GM10847 (cell line): ENCODE measurements around the gene C3orf20.

Experiments used
- POLR2A ChIP-seq: IDR thresholded peaks from 2 replicates; pipeline ENCODE4 v1.6.1; 2011; ENCODE audit not compliant: insufficient read length; ENCODE audit errors: extremely low read depth

C3orf20 gene

DNA sequence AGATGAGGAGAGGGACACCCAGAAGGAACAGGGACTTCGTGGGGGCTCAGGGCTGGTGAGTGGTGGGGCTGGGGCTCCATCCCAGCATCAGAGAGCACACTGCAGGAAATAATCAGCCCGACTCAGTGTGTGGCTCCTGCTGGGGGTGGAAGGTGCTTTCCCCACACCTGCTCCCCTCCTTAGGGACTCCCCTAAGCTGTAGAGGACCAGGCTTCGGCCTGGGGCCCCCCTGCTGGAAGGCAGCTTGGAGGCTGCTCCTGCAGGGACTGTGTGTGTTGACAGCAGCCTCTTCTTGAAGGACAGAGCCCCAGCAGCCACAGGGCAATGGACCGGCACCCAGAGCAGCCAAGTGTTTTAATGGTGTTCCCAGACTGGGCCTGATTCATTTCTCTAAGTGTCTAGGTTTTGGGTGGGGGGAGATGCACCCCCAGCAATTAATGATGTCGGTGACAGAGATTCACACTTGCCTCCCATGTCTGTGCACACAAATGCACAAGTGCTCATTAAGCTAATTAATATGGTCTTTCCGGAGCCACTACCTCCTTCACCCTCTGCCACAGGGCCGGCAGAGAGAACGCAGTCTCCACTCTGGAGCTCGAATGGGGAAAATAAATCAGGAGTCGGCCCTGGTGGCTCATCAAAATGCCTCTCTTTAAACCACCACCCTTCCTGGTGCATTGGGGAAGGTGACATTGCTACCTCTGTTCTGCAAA lies 126.9 kb downstream of the C3orf20 start:
- no peak for TF ChIP-seq POLR2A

DNA sequence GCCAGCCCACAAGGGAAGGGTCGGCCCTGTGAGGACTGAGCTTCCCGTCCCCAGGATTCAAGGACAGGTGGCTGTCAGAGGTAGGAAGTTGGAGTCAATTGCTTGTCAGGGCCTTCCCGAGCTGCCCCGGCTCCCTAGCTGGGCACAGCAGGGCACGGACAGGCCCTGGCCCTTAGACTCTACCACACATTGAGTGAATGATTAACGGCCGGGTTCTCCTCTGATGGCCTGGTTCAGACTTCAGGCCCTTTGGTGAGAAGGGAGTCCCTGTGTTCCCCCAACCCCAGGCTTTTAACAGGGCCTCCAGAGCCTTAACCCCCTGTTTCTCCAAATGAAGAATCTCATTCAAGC lies 127.4 kb downstream of the C3orf20 start:
- no peak for TF ChIP-seq POLR2A

DNA sequence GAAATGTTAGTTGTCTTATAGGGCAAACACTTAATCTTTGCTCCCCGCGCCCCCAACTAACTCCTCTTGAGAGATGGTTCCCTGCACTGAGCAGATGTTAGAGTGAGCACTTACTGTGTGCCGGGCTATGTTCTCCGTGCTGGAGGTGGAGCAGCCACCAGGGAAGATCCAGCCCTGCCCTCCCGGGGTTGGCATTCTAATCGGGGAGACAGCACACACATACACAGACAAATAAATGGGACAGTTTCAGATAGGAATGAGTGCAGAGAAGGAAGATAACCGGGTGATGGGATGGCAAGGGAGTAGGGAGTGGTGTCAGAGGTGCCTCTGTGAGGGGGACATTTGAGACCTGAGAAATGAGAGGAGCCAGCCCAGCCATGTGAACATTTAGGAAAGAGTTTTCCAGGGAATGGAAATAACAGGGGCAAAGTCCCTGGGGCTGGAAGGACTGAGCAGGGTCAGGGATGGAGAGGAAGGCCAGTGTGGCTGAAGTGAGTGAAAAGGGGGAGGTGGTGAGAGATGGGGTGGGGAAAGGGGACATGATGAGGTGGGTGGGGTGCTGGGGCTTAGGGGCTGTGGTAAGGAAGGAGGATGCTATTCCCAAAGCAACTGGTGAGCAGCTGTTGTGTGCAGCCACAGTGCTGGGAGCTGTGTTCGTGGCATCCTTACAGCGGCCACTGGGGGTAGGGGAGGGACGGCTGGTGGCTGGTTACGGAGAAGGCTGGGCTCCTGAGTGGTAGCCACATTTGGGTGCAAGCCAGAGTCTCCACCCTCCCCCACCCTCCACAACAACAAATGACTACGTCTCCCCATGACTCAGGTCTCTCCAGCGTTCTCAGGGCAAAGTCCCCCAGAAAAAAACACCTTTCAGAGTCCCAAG lies 128.4 kb downstream of the C3orf20 start:
- no peak for TF ChIP-seq POLR2A

DNA sequence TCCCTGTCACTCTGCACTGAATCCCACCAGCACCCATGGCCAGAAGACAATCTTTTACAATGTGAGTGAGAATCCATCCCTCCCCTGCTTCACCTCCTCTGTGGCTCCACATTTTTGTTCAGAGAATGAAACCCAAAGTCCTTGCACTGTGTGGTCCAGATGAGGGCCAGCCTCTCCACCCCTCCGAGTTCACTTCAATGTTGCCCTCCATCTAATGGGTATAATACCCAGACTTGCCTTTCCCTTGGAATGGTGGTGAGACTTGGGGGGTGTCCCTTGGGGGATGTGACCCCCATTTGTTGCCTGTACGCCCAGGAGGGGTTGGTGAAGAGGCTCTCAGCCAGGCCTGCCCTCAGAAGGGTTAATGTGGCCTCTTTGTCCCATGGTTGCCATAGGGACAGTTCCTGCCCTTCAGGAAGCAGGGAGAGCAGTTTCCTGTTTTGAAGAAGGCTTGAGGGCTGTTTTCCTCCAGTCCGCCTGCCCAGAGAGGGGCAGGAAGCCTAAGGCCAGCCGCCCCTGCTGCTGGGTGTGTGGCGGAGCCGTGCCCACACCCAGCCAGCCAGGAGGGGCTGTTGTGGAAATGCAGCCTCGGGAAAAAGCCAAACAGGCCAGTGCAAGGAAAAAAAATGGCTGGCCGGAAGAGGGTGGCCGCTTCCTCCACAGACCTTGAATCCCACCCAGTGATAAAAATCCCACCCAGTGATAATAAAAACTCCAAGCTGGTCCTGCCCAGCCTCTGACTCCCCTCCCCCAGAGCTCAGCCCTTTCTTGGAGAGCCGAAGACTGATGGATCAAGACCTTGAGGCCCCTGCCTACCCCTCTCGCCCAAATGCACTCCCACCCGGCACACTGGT lies 129.3 kb downstream of the C3orf20 start:
- no peak for TF ChIP-seq POLR2A

DNA sequence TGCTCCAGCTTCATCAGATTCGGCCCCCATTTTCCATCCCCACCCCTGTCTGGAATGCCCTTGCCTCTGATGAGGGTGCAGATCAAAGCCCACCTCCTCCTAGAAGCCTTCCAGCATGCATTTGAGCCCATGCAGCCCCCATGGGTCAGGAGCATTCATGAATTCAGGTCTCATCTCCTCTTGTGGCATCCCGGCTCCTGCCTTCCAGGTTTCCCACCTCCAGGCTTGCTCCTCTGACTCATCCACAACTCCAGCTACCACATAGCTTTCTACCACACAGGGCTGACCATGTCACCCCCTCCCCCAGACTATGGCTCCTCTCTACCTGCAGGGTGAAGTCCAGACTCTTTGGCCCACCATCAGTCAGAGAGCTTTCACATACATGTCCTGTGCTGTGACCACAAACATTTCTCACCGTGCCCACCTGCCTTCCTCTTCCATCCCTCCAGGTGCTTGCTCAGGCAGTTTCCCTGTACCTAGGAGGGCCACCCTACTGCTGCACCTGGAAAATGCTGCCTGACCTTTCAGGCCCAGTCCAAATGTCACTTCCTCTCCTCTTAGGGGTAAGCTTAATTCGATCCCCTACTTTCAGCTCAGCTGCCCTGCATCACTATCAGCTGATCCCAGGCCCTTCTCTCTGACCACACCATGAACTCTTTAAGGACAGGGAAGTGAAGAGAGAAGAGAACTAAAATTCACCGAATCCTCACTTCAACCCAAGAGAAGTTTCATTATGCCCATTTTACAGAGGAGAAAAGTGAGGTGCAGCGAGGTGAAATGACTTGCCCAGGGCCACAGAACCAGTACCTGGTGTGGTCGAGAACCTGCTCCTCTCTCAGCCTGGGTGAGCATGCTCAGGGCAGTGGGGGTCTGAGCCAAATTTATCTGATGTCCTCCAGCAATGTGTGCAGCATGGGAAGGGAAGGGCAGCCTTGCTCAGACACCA lies 130.2 kb downstream of the C3orf20 start:
- no peak for TF ChIP-seq POLR2A

DNA sequence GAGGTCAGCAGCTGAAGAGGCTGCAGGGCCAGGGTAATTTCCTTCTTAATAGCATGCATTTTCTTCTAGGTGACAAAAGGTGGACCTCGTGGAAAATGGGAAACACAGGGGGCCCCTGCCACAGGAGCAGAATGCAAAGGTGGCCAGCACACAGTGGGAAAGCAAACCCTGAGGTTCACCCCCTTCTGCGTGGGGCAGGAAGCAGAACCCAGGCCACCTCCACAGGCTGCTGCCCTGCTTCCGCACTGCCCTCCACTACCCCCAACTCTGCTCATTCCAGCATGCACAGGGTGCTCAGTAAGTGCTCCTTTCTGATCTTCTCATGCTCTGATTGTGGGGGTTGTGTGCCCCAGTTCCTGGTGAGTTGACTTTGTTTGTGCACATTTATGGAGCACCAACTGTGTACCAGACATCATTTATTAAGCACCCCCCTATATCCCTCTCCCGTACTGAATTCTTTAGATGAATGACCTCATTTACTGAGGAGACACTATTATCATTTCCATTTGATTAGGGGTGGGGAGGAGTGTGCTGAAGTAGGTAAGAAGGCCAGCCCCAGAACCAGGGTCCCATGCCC lies 131.1 kb downstream of the C3orf20 start:
- no peak for TF ChIP-seq POLR2A

DNA sequence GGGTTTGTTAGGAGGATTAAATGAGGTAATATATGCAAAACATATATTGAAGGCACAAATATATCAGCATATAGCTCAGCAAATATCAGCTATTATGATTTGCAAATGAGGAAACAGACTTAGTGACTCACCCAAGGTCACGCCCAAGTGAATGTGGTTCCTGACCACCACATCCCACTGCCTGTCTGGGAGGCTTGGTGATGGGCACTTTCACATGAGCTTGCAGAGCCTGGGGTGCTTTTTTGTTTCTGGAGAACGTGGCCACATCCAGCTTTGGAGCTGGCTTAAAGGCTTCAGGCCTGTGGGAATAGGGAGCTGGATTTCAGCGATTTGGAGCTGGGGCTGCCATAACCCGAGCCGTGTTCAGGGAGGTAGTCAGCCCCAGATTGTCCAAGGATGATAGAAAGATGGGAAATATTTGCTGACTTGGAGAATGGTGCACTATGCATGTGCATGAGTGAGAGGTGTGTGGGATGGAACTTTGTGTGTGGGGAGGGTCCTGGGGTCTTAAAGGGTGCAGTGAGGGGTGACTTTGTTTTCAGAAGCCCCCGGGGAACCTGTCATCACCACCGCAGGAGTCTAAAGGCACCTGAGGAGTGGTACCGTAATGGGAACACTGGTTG lies 131.8 kb downstream of the C3orf20 start:
- TF ChIP-seq POLR2A, result no peak

DNA sequence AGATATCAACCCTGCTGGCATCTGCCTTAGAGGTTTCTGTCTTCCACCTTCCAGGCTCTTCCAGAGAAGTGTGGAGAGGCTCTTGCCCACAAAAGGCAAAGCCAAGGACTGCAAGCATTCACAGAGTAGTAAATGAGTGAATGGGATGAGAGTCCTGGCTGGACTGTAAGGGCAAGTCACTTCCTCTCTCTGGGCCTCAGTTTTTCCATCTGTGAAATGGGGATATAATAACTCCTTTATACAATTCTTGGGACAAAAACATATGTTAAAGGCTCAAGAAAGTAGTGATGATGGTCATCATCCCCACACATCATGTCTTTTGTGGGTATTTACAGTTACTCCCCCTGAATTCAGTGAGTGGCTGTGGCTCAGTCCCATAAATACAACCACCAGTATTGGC lies 133.1 kb downstream of the C3orf20 start:
- TF ChIP-seq POLR2A, result no peak

DNA sequence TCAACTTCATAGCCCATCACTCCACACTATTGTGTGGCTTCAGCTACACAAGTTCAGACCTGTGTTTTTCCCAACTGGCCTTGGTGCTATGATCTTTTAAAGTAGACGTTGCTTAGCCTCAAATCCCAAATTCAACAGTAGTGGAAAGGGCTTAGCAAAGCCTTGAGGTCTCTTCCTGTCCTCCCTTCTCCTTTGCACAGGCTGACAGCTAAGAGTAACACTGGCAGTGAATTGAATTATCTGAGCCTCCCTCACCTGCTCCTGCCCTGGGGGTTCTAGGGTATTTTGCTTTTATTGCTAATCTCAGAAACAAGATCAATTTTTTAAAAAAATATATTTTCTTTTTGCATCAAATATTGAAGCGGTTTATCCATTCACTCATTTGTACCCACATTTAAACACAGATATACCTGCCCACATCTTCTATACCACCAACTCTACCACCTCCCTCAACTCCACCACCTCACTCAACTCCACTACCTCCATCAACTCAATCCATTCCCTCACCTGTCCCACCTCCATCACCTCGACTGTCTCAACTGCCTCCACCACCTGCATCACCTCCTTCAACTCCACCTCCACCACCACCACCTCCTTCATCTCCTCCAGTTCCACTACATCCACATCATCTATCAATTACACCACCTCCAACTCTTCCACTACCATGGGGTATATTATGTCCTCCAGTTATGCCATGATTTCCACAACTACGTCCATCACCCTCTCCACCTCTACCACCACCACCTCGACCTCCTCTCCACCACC lies 133.7 kb downstream of the C3orf20 start:
- no peak for TF ChIP-seq POLR2A

DNA sequence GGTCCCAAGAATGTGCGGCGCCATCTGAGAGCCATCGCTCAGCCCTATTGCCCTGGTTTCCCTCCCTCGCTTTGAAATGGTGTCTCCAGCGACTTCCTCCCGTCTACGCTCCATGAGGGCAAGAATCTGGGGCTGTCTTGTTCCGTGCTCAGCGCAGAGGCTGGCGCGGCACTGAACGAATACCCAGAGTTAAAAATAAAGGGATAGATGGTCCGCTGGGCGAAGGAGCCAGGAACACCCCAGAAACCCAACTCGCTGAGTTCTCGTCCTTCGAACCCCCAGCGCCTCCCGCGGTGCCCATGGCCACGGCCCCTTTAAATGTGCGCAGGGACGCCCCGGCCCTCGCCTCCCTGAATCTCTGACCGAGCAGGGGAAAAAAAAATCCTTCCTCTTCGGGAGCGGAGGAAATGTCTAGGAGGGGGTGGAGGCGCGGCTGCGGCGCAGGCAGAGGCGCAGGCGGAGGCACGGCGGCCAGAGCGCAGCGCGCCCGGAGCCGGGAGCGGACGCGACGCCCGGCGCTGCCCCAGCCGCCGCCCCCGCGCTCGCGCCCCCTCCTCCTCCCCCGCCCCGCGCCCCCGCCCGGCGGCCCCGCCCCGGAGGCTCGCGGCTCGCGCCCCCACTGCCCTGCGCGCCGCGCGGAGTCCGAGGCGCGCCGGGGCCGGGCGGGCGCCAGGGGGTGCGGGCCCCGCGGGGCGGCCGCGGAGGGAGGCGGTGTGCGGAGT lies 135.3 kb downstream of the C3orf20 start:
- no peak for TF ChIP-seq POLR2A

DNA sequence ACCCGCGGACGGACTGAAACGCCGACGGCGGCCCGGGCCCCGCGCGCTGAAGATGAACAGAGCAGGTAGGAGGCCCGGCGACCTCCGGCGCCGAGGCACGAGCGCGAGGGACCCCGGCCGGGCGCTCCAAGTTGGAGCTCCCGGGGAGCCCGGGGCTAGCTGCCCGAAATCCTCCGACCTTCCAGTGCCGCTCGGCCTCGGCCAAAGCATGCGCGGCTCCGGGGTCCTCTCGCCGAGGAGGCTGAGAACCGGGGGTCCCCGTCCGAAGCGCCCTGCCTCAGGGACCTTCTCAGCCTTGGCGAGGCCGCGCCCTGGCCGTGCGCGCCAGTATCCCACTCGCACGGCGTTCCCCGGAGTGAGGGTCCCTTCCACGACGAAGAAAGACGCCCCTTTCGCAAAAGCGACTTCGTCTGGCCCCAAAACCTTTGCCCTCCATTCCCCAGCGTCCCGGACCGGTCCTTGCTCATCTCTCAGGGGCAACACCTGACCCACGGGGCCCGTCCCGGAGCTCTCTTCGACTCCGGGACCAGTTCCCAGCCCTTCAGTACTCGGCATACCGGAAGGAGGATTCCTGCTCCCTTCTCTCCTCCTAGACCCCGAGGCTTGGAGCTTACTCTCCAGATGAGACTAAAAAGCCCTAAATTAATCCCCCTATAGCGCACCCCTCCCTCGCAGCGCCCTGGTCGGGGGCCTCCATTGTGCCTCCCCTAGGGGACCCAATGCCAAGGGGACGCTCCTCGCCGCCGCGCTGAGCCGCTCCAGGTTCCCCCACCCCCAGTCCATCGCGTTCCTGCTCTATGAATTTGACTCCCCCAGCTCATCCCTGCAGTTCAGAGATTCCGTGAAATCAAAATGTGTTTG lies 136.1 kb downstream of the C3orf20 start:
- no peak for TF ChIP-seq POLR2A
